Fibroblast of pulmonary artery (primary cell): Measurements from ENCODE around the gene DNPH1.

Experiments used
- DNase-seq: peaks from one replicate; pipeline ENCODE4 v3.0.0-alpha.2; 2010; ENCODE audit warnings: low read depth
- H3K4me3 ChIP-seq: replicated peaks from 2 replicates; pipeline ENCODE4 v1.5.1; 2011; ENCODE audit warnings: low read depth, mild to moderate bottlenecking, control low read depth, low read length, moderate library complexity
- TF ChIP-seq, protein P1 (sequence below): IDR thresholded peaks from 2 replicates; pipeline ENCODE4 v1.5.1; 2011; ENCODE audit warnings: mild to moderate bottlenecking, control low read depth, low read length, inconsistent platforms; ENCODE audit errors: missing control alignments

The DNPH1 gene

DNA sequence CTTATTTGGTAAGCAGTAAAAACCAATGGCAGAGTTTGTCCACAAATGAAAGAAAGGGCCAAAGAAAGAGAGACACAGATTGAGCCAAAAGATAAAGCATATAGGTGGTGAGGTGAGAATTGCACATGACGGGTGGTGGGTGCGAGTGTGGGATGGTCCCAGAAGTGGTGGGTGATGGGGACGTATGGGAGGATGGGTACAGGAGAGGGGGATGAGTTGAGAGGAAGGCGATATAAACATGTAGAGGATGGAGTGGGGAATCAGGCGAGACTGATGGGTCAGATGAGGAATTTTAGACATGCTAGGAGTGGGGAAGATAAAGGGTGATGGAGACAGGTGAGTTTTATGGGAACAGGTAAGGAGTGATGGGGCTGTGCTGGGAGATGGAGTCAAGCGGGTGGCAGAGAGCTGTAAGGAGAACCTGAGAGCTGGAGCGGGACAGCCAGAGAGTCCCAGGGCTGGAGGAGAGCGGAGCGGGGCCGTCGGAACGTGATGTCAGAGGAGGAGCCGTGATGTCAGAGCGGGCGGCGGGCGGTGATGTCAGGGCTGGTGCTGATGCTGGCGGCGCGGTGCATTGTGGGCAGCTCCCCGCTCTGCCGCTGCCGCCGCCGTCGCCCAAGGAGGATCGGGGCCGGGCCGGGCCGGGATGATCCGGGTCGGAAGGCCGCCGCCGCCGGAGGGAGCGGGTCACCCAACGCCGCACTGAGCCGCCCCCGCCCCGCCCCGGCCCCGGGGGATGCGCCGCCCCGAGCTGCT lies 13.8 kb upstream of the DNPH1 start, which contains the start of gene TTBK1:
Gene TTBK1, plus strand, starts transcription at position 574 of the 756 bp plus-strand sequence. CDS start 3,180 bp downstream, outside the sequence.
- TF ChIP-seq, protein P1, sequence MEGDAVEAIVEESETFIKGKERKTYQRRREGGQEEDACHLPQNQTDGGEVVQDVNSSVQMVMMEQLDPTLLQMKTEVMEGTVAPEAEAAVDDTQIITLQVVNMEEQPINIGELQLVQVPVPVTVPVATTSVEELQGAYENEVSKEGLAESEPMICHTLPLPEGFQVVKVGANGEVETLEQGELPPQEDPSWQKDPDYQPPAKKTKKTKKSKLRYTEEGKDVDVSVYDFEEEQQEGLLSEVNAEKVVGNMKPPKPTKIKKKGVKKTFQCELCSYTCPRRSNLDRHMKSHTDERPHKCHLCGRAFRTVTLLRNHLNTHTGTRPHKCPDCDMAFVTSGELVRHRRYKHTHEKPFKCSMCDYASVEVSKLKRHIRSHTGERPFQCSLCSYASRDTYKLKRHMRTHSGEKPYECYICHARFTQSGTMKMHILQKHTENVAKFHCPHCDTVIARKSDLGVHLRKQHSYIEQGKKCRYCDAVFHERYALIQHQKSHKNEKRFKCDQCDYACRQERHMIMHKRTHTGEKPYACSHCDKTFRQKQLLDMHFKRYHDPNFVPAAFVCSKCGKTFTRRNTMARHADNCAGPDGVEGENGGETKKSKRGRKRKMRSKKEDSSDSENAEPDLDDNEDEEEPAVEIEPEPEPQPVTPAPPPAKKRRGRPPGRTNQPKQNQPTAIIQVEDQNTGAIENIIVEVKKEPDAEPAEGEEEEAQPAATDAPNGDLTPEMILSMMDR, result no peak
- no peak within 1 kb of the TSS for H3K4me3 ChIP-seq
- no peak for DNase-seq

DNA sequence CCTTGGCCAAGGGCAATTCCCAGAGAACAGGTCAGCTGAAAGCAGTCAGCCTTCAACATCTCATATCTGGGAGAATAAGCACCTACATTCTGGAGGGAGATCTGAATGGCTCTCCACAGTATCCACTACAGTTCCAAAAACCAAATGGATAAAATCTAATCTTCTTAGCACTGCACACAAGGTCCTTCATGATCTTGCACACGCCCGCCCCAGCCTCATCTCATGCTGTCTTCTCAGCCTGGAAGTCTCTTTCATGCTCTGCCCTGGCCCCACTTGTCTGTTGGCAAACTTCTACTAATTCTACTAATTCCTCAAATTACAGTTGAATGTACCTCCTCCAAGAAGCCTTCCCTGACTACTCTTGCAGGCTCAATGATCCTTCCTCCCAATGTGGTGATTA lies 12.2 kb upstream of the DNPH1 start:
- DNase-seq, result no peak
- TF ChIP-seq, protein P1, result no peak
- H3K4me3 ChIP-seq, result no peak overlapping the region

DNA sequence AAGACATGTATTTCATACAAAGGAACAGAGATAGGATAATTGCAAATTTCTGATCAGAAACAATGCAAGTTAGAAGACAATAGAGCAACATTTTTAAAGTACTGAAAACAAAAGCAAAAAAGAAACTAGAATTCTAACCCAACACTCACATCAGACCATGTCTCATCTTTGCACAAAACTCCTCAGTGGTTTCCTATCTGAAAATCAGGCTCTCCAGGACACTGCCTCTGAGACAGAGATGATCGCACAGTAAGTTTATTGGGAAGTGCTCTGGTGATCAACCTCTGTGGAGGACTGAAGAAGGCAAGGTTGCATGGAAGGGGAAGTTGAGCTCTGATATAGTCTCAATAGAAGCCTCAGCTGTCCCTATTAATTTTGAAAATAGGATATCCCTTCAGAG lies 11.7 kb upstream of the DNPH1 start:
- TF ChIP-seq, protein P1, result no peak
- no peak overlapping the region for H3K4me3 ChIP-seq
- DNase-seq, result no peak

DNA sequence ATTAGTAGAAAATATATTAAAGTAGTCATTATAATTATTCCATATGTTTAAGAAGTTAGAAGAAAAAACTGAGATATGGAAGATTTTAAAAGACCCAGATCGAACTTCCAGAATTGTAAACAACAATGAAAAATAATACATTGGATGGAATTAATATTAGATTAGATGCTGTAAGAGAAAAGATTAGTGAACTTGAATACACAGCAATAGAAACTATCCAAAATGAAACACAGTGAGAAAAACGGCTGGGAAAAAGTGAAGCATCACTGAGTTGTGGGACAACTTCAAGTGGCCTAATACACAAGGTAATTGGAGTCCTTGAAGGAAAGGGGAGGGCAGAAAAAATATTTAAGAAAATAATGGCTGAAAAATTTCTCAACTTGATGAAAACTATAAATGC lies 9.8 kb upstream of the DNPH1 start:
- DNase-seq, result no peak
- H3K4me3 ChIP-seq, result no peak overlapping the region
- TF ChIP-seq, protein P1, result no peak

DNA sequence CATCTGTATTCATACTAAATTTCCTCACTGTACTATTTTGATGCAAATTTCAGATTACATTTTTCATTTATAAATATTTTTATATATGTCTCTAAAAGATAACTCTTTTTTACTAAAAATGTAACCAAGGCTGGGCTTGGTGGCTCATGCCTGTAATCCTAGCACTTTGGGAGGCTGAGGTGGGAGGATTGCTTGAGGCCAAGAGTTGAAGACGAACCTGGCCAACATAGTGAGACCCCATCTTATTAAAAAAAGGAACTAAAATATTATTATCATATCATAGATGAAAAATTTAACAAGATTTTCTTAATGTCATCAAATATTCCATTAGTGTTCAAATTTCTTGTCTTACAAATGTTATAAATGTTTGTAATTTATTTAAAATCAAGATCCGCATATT lies 6.6 kb upstream of the DNPH1 start:
- TF ChIP-seq, protein P1, result no peak
- no peak for DNase-seq
- H3K4me3 ChIP-seq, result no peak overlapping the region

DNA sequence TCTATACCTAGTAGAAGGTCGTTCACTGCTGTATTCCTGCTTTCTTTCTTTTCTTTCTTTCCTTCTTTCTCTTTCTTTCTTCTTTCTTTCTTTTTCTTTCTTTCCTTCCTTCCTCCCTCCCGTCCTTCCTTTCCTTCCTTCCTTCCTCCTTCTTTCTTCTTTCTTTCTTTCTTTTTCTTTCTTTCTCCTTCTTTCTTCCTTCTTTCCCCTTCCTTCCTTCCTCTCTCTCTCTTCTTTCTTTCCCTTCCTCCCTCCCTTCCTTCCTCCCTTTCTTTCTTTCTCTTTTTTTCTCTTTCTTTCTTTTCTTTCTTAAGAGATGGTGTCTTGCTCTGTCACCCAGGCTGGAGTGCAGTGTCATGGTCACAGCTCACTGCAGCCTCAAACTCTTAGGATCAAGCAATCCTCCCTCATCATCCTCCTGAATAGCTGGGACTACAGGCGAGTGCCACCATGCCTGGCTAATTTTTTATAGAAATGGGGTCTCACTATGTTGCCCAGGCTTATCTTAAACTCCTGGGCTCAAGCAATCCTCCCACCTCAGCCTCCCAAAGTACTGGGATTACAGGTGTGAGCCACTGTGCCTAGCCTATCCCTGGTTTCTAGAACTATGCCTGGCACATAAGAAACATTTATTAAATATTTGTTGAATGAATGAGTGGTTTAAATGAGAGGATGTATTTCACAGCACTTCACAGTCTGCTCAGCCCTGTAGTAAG lies 2.6 kb upstream of the DNPH1 start:
- TF ChIP-seq, protein P1, result no peak
- DNase-seq, result no peak
- no peak overlapping the region for H3K4me3 ChIP-seq

DNA sequence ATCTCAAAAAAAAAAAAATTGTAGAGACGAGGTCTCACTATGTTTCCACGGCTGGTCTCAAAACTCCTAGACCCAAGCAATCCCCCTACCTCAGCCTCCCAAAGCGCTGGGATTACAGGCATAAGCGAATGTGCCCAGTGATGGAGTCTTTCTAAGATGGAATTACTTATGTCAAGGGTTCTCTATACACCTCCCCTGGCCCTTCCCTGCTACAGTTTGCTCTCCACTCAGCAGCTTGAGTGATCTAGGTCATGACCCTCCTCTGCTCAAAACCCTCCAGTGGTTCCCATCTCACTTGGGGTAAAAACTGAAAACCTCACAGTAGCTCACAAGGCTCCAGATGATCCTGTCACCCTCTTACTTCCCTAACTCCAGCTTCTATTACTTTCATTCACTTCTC lies 1.8 kb upstream of the DNPH1 start:
- no peak overlapping the region for H3K4me3 ChIP-seq
- TF ChIP-seq, protein P1, result no peak
- no peak for DNase-seq
